ENCODE data around the gene SH3PXD2B.

GRCh38 chr5:172351240-172351778 lies 103.0 kb downstream of the SH3PXD2B start:
- TF ChIP-seq CTCF (IDR thresholded peaks at IDR 0.05; ENCODE audit: low read depth, low read length, poor library complexity, severe bottlenecking) (no peak), EZH2phosphoT487 (IDR thresholded peaks at IDR 0.05; ENCODE audit: borderline replicate concordance, low read length) (no peak)
